Testis (tissue), 2 donors: ENCODE measurements around the gene PCSK6.

Source experiments
- POLR2A ChIP-seq: fragments of 450-650 bp; IDR thresholded peaks from one replicate; pipeline ENCODE4 v1.6.1; 2017; ENCODE audit warnings: antibody characterized with exemption, mild to moderate bottlenecking, moderate library complexity
- TF ChIP-seq, protein P1 (sequence below), 3 experiments: fragments of 450-650 bp in 2 of 3; fragments of 200-600 bp in 1 of 3; sonication (generic) in 1 of 3; IDR thresholded peaks; one replicate each; pipeline ENCODE4 v1.5.1; 2016 to 2019; ENCODE audit warnings: antibody characterized with exemption in 3 of 3, mild to moderate bottlenecking in 2 of 3, moderate library complexity in 1 of 3

DNA sequence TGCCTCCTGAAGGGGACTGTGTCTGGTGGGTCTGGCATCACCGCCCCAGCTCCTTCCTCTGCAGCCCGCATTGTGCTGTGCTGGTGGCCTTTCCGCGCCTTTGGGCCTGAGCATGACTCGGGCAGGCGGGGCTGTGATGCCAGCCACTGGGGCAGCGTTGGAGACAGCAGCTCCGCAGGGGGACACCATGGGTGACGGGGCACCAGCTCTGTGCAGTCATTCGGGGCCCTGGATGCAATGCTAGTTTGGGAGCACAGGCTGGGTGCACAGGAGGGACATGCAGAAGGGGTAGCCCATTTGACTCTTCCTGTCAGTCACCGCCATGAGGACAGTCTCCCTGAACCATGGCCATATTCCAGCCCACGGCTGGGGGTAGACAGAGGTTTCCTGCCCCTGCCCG is 110.6 kb downstream of the PCSK6 start:
- TF ChIP-seq, protein P1, sequence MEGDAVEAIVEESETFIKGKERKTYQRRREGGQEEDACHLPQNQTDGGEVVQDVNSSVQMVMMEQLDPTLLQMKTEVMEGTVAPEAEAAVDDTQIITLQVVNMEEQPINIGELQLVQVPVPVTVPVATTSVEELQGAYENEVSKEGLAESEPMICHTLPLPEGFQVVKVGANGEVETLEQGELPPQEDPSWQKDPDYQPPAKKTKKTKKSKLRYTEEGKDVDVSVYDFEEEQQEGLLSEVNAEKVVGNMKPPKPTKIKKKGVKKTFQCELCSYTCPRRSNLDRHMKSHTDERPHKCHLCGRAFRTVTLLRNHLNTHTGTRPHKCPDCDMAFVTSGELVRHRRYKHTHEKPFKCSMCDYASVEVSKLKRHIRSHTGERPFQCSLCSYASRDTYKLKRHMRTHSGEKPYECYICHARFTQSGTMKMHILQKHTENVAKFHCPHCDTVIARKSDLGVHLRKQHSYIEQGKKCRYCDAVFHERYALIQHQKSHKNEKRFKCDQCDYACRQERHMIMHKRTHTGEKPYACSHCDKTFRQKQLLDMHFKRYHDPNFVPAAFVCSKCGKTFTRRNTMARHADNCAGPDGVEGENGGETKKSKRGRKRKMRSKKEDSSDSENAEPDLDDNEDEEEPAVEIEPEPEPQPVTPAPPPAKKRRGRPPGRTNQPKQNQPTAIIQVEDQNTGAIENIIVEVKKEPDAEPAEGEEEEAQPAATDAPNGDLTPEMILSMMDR (IDR thresholded peaks at IDR 0.05) = no peak
- no peak for TF ChIP-seq POLR2A
